OCI-LY1 (cell line): ENCODE results near the gene MED22.

Experiments
- H2AFZ ChIP-seq: fragments of 200-600 bp; sonication (generic), shearing (Covaris generic); 2 replicates; pipeline ENCODE4 v1.6.0; 2014; ENCODE audit warnings: antibody characterized with exemption, mild to moderate bottlenecking, low read length
- H3F3A ChIP-seq: fragments of 200-600 bp; sonication (generic), shearing (Covaris generic); 2 replicates; pipeline ENCODE4 v1.6.0; 2014; ENCODE audit warnings: mild to moderate bottlenecking, antibody characterized with exemption, low read length, moderate library complexity; ENCODE audit not compliant: insufficient read depth
- H3K27ac ChIP-seq: fragments of 200-600 bp; sonication (generic); 2 replicates; pipeline ENCODE4 v1.5.1; 2014; ENCODE audit warnings: low read length, mixed run types, mild to moderate bottlenecking, low read depth; ENCODE audit not compliant: poor library complexity, severe bottlenecking
- H3K27me3 ChIP-seq: fragments of 200-600 bp; sonication (generic); 2 replicates; pipeline ENCODE4 v1.6.0; 2014; ENCODE audit warnings: antibody characterized with exemption, mild to moderate bottlenecking, low read length, moderate library complexity; ENCODE audit not compliant: insufficient read depth
- H3K36me3 ChIP-seq: fragments of 200-600 bp; sonication (generic); 2 replicates; pipeline ENCODE4 v1.6.1; 2014; ENCODE audit warnings: mild to moderate bottlenecking, antibody characterized with exemption, low read length, moderate library complexity, mixed read lengths; ENCODE audit not compliant: insufficient read depth
- H3K4me1 ChIP-seq: fragments of 200-600 bp; sonication (generic); 2 replicates; pipeline ENCODE4 v1.5.1; 2014; ENCODE audit warnings: mild to moderate bottlenecking, low read length, moderate library complexity; ENCODE audit not compliant: insufficient read depth, severe bottlenecking
- H3K4me2 ChIP-seq: fragments of 200-600 bp; sonication (generic), shearing (Covaris generic); 2 replicates; pipeline ENCODE4 v1.6.1; 2014; ENCODE audit warnings: low read length
- H3K4me3 ChIP-seq: fragments of 200-600 bp; sonication (generic); 2 replicates; pipeline ENCODE4 v1.5.1; 2014; ENCODE audit warnings: low read length, low read depth, mild to moderate bottlenecking, mixed read lengths; ENCODE audit not compliant: poor library complexity, severe bottlenecking
- H3K79me2 ChIP-seq: fragments of 200-600 bp; shearing (Covaris generic); 2 replicates; pipeline ENCODE4 v1.6.1; 2016; ENCODE audit warnings: mixed run types, low read length, mixed read lengths; ENCODE audit not compliant: insufficient read depth
- H3K9ac ChIP-seq: fragments of 200-600 bp; sonication (generic), shearing (Covaris generic); 2 replicates; pipeline ENCODE4 v1.6.1; 2014; ENCODE audit warnings: mild to moderate bottlenecking, low read length, mixed read lengths
- H3K9me2 ChIP-seq: fragments of 200-600 bp; sonication (generic), shearing (Covaris generic); 2 replicates; pipeline ENCODE4 v1.6.1; 2014; ENCODE audit warnings: low read depth, mild to moderate bottlenecking, low read length, mixed read lengths
- H3K9me3 ChIP-seq: fragments of 200-600 bp; shearing (Covaris generic); 2 replicates; pipeline ENCODE4 v1.6.1; 2014; ENCODE audit warnings: low read length, mixed read lengths
- H4K20me1 ChIP-seq: fragments of 200-600 bp; sonication (generic), shearing (Covaris generic); 2 replicates; pipeline ENCODE4 v1.6.0; 2016; ENCODE audit warnings: mild to moderate bottlenecking, low read length; ENCODE audit not compliant: insufficient read depth
- CTCF ChIP-seq: fragments of 200-600 bp; sonication (generic), shearing (Covaris generic); IDR thresholded peaks from 2 replicates; pipeline ENCODE4 v1.5.1; 2017; ENCODE audit warnings: mild to moderate bottlenecking, antibody characterized with exemption, low read length, moderate library complexity, mixed read lengths
- EZH2 ChIP-seq: fragments of 200-600 bp; sonication (generic), shearing (Covaris generic); IDR thresholded peaks from 2 replicates; pipeline ENCODE4 v1.8.0; 2017; ENCODE audit warnings: borderline replicate concordance, mixed run types, mild to moderate bottlenecking, antibody characterized with exemption, low read length, moderate library complexity, mixed read lengths

The MED22 gene

GRCh38 chr9:133360400-133361393 is 12.8 kb upstream of the MED22 start:
- no peaks in the 10 kb centered on the region for H3K27me3 ChIP-seq
- no peaks in the 10 kb centered on the region for H4K20me1 ChIP-seq
- no peak overlapping the region for H3K27ac ChIP-seq
- peaks cover 15% of the 10 kb centered on the region for H3K4me1 ChIP-seq
- H3K4me3 ChIP-seq, result no peak overlapping the region
- no peaks in the 10 kb centered on the region for H3K9me3 ChIP-seq
- H2AFZ ChIP-seq, result no peak overlapping the region
- TF ChIP-seq EZH2 (no peak), CTCF (no peak)
- no peaks in the 10 kb centered on the region; the same call in 1 of the 2 replicates for H3K79me2 ChIP-seq
- peaks cover 78% of the 10 kb centered on the region for H3K36me3 ChIP-seq
- no peak overlapping the region for H3K9ac ChIP-seq
- peaks cover 2% of the 10 kb centered on the region; the same call in 1 of the 2 replicates for H3F3A ChIP-seq
- H3K9me2 ChIP-seq, result no peaks in the 10 kb centered on the region
- no peak overlapping the region for H3K4me2 ChIP-seq

- no peaks in the 10 kb centered on the region for H3K9me3 ChIP-seq
- H3K9ac ChIP-seq, result no peak overlapping the region
- no peaks in the 10 kb centered on the region; the same call in 1 of the 2 replicates for H3K79me2 ChIP-seq
- H3K36me3 ChIP-seq, result peaks cover 67% of the 10 kb centered on the region
- H3K4me2 ChIP-seq, result no peak overlapping the region
- peaks cover 26% of the 10 kb centered on the region for H3K4me1 ChIP-seq
- no peak overlapping the region for H3K4me3 ChIP-seq
- TF ChIP-seq CTCF (no peak), EZH2 (no peak)
- no peak overlapping the region for H3K27ac ChIP-seq
- no peaks in the 10 kb centered on the region for H3K9me2 ChIP-seq
- no peak overlapping the region for H2AFZ ChIP-seq
- H3F3A ChIP-seq, result peaks cover 4% of the 10 kb centered on the region; the same call in 1 of the 2 replicates
- no peaks in the 10 kb centered on the region for H4K20me1 ChIP-seq
- no peaks in the 10 kb centered on the region for H3K27me3 ChIP-seq
These were observed 11.7 kb upstream of the MED22 start for GRCh38 chr9:133359399-133360175.

- peak overlapping the region; percentile 80; the same call in 1 of the 2 replicates for H3K9ac ChIP-seq
- H3K27me3 ChIP-seq, result no peaks in the 10 kb centered on the region
- H3F3A ChIP-seq, result peaks cover 9% of the 10 kb centered on the region
- no peaks in the 10 kb centered on the region for H3K9me3 ChIP-seq
- TF ChIP-seq EZH2 (no peak), CTCF (no peak)
- H3K4me1 ChIP-seq, result peaks cover 29% of the 10 kb centered on the region
- peak overlapping the region; percentile 90 for H3K4me3 ChIP-seq
- no peaks in the 10 kb centered on the region for H4K20me1 ChIP-seq
- no peaks in the 10 kb centered on the region; the same call in 1 of the 2 replicates for H3K79me2 ChIP-seq
- H3K4me2 ChIP-seq, result peak overlapping the region; percentile 95
- H3K36me3 ChIP-seq, result peaks cover 61% of the 10 kb centered on the region
- H2AFZ ChIP-seq, result no peak overlapping the region
- no peaks in the 10 kb centered on the region for H3K9me2 ChIP-seq
- no peak overlapping the region for H3K27ac ChIP-seq
These were observed 9.7 kb upstream of the MED22 start for GRCh38 chr9:133357656-133358055.
